GM21825 (cell line): ENCODE data around the gene MAGI2.

Experiments
- ATAC-seq: cut with Tn5 transposase; IDR thresholded peaks from one replicate; pipeline ENCODE4 v1.9.1; 2021; ENCODE audit warnings: mild to moderate bottlenecking, moderate library complexity; ENCODE audit not compliant: unreplicated experiment

The MAGI2 gene

DNA sequence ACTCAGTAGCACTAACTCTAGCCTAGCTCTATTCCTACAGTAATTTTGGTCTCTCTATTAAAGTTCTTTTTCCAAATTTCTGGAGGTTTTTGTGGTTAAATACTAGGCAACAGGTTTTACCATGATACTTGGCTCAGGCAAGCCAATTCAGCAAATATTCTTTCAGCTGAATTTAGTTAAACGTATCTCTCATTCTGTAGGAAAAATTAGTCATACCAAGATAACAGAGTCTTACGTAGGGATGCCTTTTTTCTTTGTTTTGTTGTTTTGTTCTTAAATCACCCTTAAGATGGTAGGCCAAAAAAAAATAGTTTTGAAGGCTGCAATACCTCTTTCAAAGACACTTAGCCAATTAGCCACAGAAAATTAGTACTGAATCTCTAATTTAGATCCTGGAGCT lies 180.5 kb downstream of the MAGI2 start:
- ATAC-seq = no peak

DNA sequence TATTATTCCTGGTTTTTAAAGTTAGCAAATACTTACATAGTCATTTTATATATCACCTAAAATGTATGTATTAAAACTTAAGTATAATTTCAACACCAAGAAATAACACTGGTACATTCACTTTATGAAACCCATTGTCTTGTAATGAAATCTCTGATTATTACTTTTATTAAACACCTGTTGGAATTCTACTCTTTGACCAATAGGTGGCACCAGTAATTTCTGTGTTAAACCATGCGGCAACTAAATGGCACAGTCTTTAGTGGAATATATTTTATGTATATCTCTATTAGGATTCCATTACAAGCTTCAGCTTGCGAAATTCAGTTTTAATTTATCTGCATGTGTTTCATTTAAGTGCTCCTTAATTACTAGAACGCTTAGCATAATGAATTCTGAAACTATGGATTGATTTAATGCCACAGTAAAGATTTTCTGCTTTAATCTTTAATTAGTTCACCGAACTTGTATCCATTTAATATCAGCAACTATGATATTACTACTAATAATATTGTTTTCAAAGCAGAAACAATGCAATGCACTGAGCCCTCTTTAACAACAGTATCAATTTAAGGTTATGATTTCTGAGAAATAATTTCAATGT lies 181.3 kb downstream of the MAGI2 start:
- no peak for ATAC-seq

DNA sequence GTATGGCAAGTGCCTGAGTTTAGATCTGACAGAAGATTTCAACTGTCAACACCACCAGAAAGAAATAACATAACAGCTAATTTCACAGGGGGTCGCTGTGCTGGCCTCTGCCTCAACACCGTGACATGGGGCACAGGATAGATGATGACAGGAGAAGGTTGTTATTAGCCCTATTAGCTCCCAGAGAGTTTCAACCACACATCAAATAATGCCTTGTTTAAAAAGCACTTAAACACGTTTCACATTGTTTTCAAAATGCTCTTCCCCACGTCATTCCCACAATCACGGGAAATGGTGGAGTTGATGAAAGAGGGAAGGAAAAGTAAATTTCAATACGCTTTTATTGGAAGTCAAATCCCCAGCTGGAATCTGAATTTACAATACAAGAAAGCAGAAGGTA lies 184.7 kb downstream of the MAGI2 start:
- no peak for ATAC-seq

DNA sequence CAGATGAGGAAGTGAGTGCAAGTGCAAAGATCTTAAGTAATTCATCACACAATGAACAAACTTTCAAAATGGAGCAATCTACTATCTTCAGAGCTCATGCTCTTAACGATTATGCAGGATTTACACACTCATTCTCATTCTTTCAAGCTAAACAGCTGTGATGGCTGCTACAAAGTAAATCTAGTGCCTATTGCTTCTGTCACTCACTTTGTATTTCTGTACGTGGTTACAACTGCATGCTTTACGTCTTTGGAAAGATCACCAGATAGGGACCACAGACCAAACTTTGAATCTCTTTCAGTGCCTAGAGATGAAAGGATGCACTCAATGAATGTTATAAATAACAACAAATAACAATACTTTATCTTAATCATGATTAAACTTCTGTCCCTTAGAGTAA lies 194.6 kb downstream of the MAGI2 start:
- ATAC-seq = no peak

DNA sequence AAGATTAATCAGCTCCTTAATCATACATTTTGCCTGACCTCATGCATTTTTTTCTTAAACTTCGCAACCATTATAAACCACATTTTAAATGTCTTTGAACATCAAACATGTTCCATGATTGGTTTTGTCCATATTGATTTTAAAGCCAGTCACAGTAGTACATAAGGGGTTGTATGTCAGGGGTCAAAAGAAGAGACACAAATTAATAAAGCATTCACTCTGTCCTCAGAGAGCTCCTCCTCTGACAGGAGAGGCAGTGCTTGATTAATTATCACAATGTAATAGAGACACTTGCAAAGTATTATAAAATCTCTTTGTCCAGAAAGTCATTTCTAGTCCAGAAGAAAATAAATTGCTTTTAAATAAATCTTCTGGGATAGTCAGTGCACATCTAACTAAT lies 195.5 kb downstream of the MAGI2 start:
- ATAC-seq = no peak

DNA sequence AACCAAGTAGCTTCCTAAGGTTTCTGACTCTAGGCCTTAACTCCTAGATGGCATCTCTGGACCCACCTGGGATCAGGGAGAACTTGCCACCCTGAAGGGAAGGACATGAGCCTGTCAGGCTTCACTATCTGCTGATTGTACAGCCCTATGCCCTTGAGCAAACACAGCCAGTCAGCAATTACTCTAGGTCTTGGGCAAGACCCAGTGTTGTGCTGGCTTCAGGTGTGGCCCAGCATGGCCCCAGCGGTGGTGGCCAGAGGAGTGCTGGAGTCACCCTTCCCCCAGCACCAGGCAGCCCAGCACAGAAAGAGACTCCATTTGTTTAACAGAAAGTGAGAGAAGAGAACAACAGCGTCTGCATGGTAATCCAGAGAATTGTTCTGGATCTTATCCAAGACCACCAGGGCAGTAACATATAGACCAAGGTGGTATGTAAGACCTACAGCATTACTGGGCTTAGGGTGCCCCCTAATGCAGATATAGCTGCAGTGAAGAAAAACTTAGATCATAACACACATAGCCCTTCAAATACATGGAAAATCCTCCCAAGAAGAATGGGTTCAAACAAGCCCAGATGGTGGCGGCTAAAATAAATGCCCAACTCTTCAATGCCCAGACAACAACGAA lies 207.7 kb downstream of the MAGI2 start:
- ATAC-seq = no peak

DNA sequence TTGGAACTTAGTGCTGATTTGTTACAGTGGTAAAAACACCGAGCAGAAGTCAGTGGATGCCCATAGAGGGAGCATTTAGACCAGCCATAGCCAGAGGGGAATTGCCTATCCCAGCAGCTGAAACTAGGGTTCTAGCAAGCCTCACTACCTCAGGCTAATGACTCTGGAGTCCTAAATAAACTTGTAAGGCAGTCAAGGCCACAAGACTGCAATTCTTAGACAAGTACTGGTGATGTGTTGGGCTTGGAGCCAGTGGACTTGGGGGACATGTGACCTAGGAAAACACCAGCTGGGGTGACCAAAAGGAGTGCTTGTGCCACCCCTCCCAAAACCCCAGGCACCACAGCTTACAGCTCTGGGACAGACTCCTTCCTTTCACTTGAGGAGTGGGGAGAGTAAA lies 209.0 kb downstream of the MAGI2 start:
- no peak for ATAC-seq

DNA sequence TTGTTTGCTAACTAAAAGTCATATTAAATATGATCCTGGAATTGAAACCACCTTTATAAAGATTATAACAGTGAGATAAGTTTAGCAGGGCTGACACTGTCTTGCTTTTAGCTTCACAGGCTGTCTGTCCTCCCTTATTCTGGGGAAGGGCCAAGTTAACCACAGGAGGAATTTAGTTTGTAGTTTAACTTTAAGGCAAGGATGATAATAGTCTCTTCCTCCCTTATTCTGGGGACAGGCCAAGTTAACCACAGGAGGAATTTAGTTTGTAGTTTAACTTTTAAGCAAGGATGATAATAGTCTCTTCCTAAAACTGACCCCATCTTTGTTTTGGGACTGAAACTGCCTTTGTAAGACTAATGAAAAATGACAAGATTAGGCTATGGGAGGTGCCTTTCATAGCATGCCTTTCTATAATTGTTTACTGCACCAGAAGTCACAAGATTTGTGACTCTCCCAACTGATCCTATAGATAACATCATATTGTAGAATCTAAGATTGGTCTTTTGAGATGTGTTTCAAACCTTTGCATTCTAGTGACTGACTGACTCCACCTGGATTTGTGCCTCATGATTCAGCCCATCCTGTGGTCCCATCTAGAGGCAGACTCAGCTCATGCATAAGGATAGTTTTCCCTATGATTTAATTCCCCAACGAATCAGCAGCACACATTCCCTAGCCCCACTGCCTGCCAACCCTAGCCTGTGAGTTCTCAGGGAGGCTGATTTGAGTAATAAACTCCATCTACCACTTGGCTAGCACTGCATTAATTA lies 212.0 kb downstream of the MAGI2 start:
- ATAC-seq = no peak

DNA sequence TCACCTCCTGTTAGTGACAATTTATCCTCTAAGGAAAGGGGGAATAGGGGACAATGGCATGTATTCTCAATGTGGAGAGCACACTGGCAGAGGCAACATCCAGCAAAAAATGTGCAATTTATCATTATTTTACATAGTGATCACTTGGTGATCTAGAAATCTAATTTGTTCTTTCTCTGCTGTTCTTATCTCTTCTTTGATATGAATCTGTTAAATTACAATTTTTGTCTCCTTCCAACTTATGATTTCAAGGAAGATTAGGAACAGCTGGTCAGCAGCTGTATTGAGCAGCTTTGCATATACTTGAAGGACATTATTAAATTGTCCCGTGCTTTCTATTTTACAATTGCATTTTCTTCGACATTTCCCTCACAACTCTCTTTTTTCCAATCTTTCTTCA lies 213.1 kb downstream of the MAGI2 start:
- ATAC-seq = no peak

DNA sequence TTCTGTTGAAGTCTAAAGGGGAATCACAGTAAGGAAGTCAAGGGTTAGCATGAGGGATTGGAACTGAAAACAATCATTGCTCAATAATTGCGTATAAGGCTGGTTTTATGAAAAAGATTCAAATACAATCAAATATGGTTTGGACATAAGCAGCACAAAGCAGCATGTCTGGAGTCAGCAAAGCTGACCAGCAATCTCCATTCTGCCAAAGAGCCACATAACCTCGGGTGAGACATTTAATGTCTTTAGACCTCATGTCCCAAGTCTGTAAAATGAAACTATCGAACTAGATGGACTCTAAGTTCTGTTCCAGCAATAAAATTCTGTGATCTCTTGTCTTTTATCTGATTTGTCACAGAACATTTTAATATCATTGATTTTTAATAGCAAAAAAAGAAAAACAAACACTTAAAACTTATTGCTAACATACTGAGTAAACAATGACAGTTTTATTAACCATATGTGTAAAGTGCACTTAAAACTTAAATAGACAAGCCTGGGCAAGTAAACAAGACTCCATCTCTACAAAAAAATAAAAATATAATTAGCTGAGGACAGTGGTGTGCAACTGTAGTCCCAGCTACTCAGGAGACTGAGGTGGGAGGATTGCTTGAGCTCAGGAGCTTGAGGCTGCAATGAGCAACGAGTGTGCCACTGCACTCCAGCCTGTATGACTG lies 217.0 kb downstream of the MAGI2 start:
- ATAC-seq = no peak

DNA sequence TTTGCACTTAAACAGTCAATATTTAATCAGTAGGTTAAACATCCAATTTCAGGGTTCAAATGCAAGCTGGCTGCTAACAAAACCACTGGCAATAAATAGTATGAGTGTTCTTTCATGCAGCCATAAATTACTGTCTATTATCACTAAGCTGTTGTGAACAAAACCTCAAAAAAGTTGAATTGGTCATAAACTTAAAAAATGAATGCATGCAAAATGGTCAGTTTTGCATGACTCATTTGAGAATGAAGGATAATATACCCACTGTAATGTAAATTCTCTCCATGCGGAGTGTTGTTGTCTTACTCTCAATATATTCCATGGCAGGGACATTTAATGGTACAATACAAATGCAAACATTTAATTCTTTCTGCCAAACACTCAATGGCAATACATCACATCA lies 226.4 kb downstream of the MAGI2 start:
- ATAC-seq = no peak

DNA sequence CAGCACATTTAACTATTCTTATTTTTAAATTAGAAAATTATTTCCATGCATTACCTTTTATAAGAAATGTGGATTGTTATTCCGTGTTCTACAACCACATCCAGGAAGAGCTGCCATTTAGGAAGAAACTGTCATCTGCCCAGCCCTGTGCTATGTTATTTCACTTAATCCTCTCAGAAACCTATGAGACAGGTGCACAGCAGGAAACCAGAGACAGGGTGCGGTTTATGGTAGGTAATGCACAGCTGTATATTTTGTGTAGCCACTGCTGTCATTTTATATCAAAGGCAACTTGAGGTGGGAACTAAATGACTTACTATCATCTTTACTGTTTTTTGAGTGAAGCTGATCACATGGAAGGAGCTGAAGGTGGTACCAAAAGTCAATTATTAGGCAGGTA lies 232.3 kb downstream of the MAGI2 start:
- no peak for ATAC-seq

DNA sequence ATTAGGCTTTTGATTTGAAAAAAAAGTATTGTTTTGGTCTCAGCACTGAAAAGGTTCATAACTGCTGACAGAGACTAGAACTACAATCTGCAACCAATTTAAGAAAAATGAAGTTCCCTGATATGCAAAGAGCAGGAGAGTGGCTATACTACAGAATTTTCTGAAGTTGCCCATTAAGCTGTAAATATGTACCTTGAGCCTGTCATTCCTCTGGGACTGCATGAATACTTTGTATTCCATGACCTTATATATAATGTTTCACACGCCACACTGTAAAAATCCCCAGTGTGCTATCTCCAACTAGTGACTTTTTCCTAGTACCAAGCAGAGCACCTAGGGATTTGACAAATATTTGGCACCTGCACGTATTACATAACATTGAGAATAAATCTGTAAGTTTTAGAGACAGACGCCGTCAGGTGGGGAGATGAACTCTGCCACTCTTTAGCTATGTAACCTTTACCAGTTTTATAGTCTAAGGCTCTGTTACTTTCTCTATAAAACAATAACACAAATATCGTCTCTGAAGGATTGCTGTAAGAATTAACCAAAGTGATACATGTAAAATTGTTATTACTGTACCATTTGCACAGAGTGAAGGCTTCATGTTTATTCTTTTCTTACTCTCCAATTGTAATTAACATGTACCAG lies 235.4 kb downstream of the MAGI2 start:
- no peak for ATAC-seq

DNA sequence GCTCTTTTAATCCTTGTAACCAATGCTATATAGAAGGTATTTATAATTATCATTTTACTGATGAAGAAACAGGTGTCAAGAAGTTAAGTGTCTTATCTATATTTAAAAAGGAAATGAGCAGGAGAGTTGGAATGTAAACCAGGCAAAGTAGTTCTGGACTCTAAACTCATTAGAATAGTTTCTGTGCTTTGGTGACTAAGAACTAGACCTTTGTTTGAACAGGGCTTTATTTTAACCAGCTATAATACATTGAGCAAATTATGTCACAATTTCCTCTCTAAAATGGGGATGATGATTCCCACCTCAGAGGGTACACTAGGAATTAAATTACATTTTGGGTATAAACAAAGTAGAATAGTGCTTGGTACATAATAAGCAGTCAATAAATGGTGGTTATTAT lies 236.0 kb downstream of the MAGI2 start:
- no peak for ATAC-seq

DNA sequence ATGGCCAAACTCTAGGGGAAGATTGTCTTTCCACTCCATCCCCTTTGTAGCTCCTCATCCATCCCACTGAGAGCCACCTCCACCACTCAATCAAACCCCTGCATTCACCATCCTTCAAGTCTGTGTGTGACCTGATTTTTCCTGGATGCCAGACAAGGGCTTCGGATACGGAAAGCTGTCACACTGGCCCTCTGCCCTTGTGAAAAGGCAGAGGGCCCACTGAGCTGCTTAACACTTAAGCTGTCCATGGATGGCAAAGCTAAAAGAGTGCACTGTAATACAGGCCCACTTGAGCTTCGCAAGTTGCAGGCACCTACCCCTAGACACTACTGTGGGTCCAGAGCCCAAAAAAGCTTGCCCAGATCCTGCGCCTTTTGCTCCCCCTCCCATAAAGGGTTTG lies 237.2 kb downstream of the MAGI2 start:
- ATAC-seq = no peak

DNA sequence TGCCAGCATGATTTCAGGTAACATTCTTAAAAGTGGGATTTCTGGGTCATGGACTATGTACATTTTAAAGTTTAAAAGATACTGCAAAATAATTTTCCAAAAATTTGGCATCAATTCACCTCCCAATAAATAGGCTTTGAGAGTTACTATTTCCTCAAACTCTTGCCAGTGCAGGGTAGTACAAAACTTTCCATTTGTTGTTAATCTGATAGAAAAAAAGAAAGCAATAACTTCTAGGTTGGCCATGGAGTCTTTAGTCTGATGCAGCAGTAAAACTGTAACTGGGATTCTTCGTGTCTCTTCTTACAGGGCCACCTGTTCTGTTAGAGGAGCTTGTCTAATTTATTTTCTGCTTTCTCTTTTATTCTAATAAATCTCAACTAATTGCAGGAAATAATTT lies 241.1 kb downstream of the MAGI2 start:
- no peak for ATAC-seq

DNA sequence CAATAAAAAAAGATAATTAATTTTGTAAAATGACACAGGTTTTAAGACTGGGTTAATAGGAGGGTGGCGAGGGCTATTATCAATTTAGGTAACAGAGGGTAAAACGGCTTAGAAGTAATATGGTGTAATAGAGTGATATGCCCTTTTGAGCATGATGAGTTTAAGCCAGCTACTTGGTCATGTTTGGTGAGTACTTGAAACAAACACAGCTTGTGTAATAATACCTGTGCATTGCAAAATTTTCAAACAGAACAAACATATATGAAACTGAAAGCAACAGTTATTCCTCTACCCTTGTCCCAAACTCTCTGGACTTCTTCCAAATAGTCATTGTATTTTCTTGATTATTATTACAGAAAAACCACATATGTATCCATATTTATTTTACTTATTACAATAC lies 241.7 kb downstream of the MAGI2 start:
- ATAC-seq = no peak

DNA sequence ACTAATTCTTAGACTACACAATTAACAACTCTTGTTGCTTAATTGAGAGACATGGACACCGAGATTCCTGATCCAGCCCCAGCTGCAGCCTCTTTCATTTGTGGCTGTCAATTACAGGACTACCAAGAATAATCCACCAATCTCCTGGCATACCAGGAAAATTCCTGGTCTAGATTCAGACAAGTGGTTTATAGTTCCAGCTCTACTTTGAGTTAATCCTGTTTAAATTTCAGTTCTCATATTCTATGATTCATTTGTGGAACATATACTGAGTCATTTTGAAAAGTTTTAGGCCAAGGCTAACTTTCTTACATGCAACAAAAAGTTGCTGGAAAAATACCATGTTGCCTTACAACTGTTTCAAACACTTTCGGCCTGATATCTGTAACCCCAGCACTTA lies 253.5 kb downstream of the MAGI2 start:
- no peak for ATAC-seq

DNA sequence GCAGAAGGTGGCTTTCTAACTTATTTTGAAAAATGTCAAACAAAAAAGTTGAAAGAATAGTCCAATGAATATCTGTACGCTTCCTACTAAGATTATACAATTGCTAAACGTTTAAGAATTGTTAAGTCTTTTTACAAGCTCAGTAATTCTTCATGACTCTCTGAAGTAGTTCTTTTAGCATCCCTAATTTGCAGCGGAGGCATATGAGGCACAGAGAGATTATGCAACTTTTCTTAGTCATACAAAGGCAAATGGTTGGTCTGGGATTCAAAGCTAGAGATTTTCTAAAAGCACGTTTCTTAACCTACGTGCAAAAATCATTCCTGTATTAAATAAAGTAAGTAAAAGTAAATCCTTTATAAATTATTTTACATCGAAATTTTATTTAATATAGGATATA lies 254.2 kb downstream of the MAGI2 start:
- no peak for ATAC-seq

DNA sequence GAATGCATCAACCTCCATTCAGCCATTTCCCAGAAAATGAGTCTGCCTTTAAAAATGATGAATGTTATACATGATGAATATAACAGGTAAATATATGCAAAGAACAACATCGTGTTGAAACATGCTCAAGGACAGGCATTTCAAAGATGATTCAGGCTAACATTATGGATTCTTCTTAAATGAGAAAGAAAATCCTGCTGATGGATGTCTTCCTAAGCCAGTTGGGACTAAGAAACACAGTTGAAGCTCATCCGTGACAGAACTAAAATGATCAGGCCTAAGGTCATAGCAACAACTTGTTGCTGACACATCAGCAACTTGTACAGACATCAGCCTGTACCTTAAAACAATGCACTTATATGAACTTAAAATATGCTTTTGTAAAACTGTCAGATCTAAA lies 267.9 kb downstream of the MAGI2 start:
- no peak for ATAC-seq

DNA sequence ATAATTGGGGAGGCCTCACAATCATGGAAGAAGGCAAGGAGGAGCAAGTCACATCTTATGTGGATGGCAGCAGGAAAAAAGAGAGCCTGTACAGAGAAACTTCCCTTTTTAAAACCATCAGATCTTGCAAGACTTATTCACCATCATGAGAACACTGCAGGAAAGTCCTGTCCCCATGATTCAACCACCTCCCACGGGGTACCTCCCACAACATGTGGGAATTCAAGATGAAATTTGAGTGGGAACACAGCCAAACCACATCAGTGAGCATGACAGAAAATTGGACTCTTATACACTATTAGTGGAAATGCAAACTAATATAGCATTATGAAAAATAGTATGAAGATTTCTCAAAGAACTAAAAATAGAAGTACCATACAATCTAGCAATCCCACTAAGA lies 271.2 kb downstream of the MAGI2 start:
- no peak for ATAC-seq
